22Rv1 (cell line): ENCODE results near the gene ANKRD9.
"Not testable (repeated sequence)": the region's sequence is repeated elsewhere in the genome, so short reads cannot be mapped to it uniquely, and the experiment has no call there.

Experiments used
- H3K27ac ChIP-seq: fragments of 450-650 bp; 2 replicates; pipeline ENCODE4 v1.5.1; 2017
- ZFX ChIP-seq: fragments of 450-650 bp; IDR thresholded peaks from 2 replicates; pipeline ENCODE4 v1.6.1; 2017; ENCODE audit warnings: antibody characterized with exemption, borderline replicate concordance
- TF ChIP-seq, protein P1 (sequence below): fragments of 450-650 bp; IDR thresholded peaks from 2 replicates; pipeline ENCODE4 v1.5.1; 2017; ENCODE audit warnings: mild to moderate bottlenecking

ANKRD9 gene

GRCh38 chr14:102551995-102552705 lies 42.6 kb upstream of the ANKRD9 start:
- TF ChIP-seq, protein P1, sequence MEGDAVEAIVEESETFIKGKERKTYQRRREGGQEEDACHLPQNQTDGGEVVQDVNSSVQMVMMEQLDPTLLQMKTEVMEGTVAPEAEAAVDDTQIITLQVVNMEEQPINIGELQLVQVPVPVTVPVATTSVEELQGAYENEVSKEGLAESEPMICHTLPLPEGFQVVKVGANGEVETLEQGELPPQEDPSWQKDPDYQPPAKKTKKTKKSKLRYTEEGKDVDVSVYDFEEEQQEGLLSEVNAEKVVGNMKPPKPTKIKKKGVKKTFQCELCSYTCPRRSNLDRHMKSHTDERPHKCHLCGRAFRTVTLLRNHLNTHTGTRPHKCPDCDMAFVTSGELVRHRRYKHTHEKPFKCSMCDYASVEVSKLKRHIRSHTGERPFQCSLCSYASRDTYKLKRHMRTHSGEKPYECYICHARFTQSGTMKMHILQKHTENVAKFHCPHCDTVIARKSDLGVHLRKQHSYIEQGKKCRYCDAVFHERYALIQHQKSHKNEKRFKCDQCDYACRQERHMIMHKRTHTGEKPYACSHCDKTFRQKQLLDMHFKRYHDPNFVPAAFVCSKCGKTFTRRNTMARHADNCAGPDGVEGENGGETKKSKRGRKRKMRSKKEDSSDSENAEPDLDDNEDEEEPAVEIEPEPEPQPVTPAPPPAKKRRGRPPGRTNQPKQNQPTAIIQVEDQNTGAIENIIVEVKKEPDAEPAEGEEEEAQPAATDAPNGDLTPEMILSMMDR = no peak
- TF ChIP-seq ZFX = no peak
- no peak overlapping the region for H3K27ac ChIP-seq

DNA sequence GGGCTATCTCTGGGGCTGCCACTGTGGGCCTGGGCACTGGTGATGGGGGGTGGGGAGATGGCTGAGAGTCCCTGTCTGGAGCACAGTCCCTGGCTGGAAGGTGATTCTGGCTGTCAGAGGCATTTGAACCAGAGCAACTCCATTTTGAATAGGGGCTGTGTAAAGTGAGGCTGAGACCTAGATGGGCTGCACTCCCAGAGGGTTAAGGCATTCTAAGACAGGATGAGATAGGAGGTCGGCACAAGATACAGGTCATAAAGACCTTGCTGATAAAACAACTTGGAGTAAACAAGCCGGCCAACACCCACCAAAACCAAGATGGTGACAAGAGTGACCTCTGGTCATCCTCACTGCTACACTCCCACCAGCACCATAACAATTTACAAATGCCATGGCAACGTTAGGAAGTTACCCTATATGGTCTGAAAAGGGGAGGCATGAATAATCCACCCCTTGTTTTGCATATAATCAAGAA lies 41.4 kb upstream of the ANKRD9 start:
- H3K27ac ChIP-seq = not testable (repeated sequence)

- TF ChIP-seq ZFX = no peak
- TF ChIP-seq, protein P1 = no peak
- no peak overlapping the region for H3K27ac ChIP-seq
Observed at GRCh38 chr14:102548616-102549240, 39.2 kb upstream of the ANKRD9 start.

DNA sequence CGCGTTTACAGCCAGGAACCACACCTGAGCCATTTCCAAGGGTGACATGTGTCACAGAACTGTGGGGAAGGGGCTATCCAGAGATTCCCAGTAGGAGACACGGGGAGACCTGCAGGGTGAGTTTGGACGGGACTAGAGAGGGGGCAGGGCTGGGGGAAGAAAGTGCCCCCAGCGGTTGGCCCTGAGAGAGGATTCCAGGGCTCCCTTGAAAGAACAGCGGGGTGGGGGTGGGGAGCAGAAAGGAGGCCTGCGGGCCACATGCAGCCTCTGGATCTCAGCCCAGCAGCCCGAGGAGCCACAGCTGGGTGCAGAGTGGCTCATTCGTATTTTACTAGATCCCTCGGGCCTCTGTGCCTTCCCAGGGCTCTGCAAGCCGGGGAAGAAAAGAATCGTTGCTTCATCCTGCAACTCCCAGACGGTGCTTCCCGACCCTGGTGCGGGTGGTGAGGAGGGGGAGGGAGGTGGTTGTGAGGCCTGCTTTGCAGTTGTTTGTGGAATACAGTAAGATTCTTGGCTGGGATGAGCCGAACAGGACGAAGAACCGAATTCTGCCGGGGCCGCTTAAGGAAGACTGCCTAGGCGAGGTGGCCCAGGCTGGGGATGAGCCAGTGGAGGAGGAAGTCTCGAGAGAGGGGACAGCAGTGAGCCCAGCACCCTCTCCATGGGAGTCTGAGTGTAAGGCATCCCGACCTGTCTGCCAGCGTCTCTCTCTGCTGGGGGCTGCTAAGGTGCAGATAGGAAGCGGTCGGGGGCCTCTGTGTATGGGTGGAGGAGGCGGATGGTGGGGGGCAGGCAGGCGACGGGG lies 36.1 kb upstream of the ANKRD9 start:
- H3K27ac ChIP-seq = no peak overlapping the region
- TF ChIP-seq ZFX = no peak
- TF ChIP-seq, protein P1 = no peak

GRCh38 chr14:102544747-102545460 lies 35.3 kb upstream of the ANKRD9 start:
- TF ChIP-seq ZFX = no peak
- TF ChIP-seq, protein P1 = no peak
- no peak overlapping the region for H3K27ac ChIP-seq

- TF ChIP-seq, protein P1 = no peak
- TF ChIP-seq ZFX = no peak
- H3K27ac ChIP-seq = no peak overlapping the region
Observed at GRCh38 chr14:102544046-102544746, 34.6 kb upstream of the ANKRD9 start.

DNA sequence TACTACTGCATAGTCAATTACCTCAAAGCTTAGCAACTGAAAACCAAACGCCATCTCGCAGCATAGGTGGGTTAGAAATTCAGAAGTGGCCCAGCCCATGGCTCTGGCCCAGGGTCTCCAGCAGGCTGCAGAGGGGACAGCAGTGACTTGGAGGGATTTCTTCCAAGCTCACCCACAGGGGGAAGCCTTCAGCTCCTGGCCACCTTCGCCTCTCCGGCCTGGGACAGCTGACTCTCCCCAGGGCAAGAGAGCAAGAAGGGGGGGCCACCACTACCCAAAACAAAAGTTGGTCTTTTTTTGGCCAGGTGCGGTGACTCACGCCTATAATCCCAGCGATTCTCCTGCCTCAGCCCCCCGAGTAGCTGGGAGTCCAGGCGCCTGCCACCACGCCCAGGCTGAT lies 32.2 kb upstream of the ANKRD9 start:
- no peak for TF ChIP-seq ZFX
- TF ChIP-seq, protein P1 = no peak
- no peak overlapping the region for H3K27ac ChIP-seq

DNA sequence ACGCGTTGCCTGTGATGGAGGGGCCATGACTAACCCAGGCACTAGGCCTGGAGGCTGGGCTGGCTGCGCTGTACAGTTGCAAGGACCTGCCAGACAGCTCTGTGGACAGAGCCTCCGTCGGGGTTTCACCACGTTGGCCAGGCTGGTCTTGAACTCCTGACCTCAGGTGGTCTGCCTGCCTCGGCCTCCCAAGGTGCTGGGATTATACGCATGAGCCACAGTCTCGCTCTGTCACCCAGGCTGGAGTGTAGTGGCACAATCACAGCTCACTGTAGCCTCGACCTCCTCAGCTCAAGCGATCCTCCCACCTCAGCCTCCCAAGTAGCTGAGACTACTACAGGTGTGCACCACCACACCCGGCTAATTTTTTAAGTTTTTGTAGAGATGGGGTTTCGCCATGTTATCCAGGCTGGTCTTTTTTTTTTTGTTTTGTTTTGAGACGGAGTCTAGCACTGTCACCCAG lies 31.5 kb upstream of the ANKRD9 start:
- H3K27ac ChIP-seq = not testable (repeated sequence)
